BE2C (cell line): ENCODE measurements around the gene C1orf94.

ENCODE experiments used
- DNase-seq: peaks from one replicate; pipeline ENCODE4 v3.0.0-alpha.2; 2020
- H3K27me3 ChIP-seq: fragments of 250-450 bp; sonication (Bioruptor Pico); 2 replicates; pipeline ENCODE4 v1.5.1; 2020; ENCODE audit warnings: mild to moderate bottlenecking
- H3K36me3 ChIP-seq: fragments of 250-450 bp; sonication (Bioruptor Pico); 2 replicates; pipeline ENCODE4 v1.5.1; 2020; ENCODE audit warnings: mild to moderate bottlenecking
- H3K4me1 ChIP-seq: fragments of 250-450 bp; sonication (Bioruptor Pico); 2 replicates; pipeline ENCODE4 v1.5.1; 2020
- H3K4me3 ChIP-seq: 2 replicates; pipeline ENCODE4 v1.5.1; 2011; ENCODE audit warnings: low read depth, low read length
- H3K9me3 ChIP-seq: fragments of 250-450 bp; sonication (Bioruptor Pico); 2 replicates; pipeline ENCODE4 v1.5.1; 2020
- TF ChIP-seq, protein P1 (sequence below): IDR thresholded peaks from 2 replicates; pipeline ENCODE4 v1.5.1; 2012; ENCODE audit warnings: mild to moderate bottlenecking, low read depth, low read length

Gene C1orf94

DNA sequence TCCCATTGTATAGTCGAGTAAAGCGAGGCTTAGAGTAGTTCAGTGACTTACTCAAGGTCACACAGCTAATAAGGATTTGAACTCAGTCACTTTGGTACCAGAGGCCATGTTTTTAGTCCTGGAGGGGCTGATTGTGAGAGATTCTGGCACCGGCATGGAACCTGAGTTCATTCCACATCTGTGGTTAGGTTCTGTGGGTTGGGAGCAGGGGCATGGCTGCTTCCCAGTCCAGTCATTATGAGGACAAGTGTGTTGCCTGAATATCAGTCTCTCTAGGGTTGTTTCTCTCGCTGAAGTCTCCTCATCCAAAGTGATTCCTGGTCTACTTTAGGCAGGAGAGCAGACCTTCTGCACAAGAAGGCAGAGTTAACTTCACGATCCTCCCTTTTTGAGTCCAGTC lies 90.6 kb downstream of the C1orf94 start:
- Histone ChIP-seq H3K4me1 (no peaks in the 10 kb centered on the region), H3K9me3 (no peaks in the 10 kb centered on the region), H3K4me3 (no peak overlapping the region), H3K27me3 (no peaks in the 10 kb centered on the region), H3K36me3 (no peaks in the 10 kb centered on the region)
- DNase-seq: no peak
- TF ChIP-seq, protein P1, sequence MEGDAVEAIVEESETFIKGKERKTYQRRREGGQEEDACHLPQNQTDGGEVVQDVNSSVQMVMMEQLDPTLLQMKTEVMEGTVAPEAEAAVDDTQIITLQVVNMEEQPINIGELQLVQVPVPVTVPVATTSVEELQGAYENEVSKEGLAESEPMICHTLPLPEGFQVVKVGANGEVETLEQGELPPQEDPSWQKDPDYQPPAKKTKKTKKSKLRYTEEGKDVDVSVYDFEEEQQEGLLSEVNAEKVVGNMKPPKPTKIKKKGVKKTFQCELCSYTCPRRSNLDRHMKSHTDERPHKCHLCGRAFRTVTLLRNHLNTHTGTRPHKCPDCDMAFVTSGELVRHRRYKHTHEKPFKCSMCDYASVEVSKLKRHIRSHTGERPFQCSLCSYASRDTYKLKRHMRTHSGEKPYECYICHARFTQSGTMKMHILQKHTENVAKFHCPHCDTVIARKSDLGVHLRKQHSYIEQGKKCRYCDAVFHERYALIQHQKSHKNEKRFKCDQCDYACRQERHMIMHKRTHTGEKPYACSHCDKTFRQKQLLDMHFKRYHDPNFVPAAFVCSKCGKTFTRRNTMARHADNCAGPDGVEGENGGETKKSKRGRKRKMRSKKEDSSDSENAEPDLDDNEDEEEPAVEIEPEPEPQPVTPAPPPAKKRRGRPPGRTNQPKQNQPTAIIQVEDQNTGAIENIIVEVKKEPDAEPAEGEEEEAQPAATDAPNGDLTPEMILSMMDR: no peak

DNA sequence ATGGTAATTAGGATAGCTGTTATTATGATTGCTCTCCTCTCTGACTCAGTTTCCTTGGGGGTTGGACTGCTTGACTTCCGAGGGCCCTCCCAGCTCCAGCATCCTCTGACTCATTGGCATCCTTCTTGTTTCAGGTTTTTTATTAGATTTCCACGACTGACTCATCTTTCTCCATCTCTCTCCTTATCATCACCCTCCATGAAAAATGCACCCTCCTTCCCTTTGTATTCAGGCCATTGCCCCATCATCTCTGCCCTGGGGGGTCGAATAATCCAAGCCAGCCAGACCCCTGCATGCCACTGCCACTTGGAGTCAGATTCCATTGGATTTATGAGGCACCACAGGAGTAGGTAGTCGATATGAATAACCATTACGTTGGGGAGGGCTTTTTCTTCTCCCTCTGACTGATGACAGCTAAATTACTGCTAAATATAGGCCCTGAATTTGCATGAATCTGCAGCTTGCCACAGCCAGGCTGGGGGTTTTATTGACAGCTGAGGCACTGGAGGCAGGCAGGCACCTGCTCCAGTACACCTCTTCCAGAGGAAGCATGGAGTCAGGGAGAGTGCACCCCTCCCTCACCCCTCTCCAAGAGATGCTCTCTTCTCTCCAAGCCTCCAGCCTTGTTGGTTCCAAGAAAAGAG lies 91.7 kb downstream of the C1orf94 start:
- DNase-seq: no peak

More for the DNA sequence above, 91.7 kb downstream of the C1orf94 start:
- H3K9me3 ChIP-seq: no peaks in the 10 kb centered on the region
- no peaks in the 10 kb centered on the region for H3K27me3 ChIP-seq
- no peak overlapping the region for H3K4me3 ChIP-seq
- H3K36me3 ChIP-seq: no peaks in the 10 kb centered on the region
- TF ChIP-seq, protein P1: no peak
- no peaks in the 10 kb centered on the region for H3K4me1 ChIP-seq
